ENCODE measurements around the gene CCNYL1. TPM values are rescaled to one million over a fixed set of nuclear protein-coding genes. Genes with fewer than 3 reads are reported as not detected.

CCNYL1 gene
- total and polyA plus RNA-seq, 9 donors: 4.3 to 13.8 (median 7.4) TPM

GRCh38 chr2:207796585-207797350, 85.3 kb downstream of the CCNYL1 start:
- WGBS, 3 donors: 65 to 73% (median 71%) methylated on average over 8 of the region's 8 CpGs
- Histone ChIP-seq H3K27ac (no peak overlapping the region), H3K36me3 (no peaks in the 10 kb centered on the region), H3K9me3 (no peaks in the 10 kb centered on the region), H3K4me3 (no peak overlapping the region), H3K4me1 (ENCODE audit: insufficient read depth) (no peaks in the 10 kb centered on the region), H3K27me3 (no peaks in the 10 kb centered on the region)
- no peak for DNase-seq
- intact Hi-C loops (cut with DNase I): no loop called here
- TF ChIP-seq POLR2A (IDR thresholded peaks at IDR 0.05) (no peak), EP300 (IDR thresholded peaks at IDR 0.05) (no peak), CTCF (IDR thresholded peaks at IDR 0.05) (no peak)

- no peaks in the 10 kb centered on the region for H3K4me1 ChIP-seq (ENCODE audit: insufficient read depth)
- no peaks in the 10 kb centered on the region for H3K36me3 ChIP-seq
- intact Hi-C loops (cut with DNase I): no loop called here
- H3K27ac ChIP-seq: no peak overlapping the region
- H3K27me3 ChIP-seq: no peaks in the 10 kb centered on the region
- DNase-seq: no peak
- TF ChIP-seq EP300 (IDR thresholded peaks at IDR 0.05): no peak
- no peak for TF ChIP-seq POLR2A (IDR thresholded peaks at IDR 0.05)
- TF ChIP-seq CTCF (IDR thresholded peaks at IDR 0.05): no peak
- 30 to 41% (median 34%) methylated on average over 3 of the region's 3 CpGs for WGBS, 3 donors
- no peak overlapping the region for H3K4me3 ChIP-seq
- H3K9me3 ChIP-seq: no peaks in the 10 kb centered on the region
Observed at GRCh38 chr2:207801259-207801658, 89.8 kb downstream of the CCNYL1 start.

GRCh38 chr2:207802650-207803049, 91.2 kb downstream of the CCNYL1 start:
- WGBS, 3 donors: 78 to 80% (median 78%) methylated on average over 6 of the region's 6 CpGs
- Histone ChIP-seq H3K4me3 (no peak overlapping the region), H3K4me1 (ENCODE audit: insufficient read depth) (no peaks in the 10 kb centered on the region), H3K36me3 (no peaks in the 10 kb centered on the region), H3K27me3 (no peaks in the 10 kb centered on the region), H3K27ac (no peak overlapping the region), H3K9me3 (no peaks in the 10 kb centered on the region)
- DNase-seq: no peak
- intact Hi-C loops (cut with DNase I): no loop called here
- TF ChIP-seq EP300 (IDR thresholded peaks at IDR 0.05) (no peak), CTCF (IDR thresholded peaks at IDR 0.05) (no peak), POLR2A (IDR thresholded peaks at IDR 0.05) (no peak)

Small RNAs within 50 kb of the gene (small RNA-seq; reads per million reads assigned to genes)
- gene RF00019 (not detected), gene RNU6-664P (not detected)

Other genes starting within 250 kb of the CCNYL1 start
- gene CREB1, start 181.7 kb upstream of the CCNYL1 start, total RNA-seq: 10 to 100 TPM; 21.0 to 79.6 (median 62.1) TPM
- gene CREB1, start 181.7 kb upstream of the CCNYL1 start, polyA plus RNA-seq: 10 to 100 TPM; 10.8 to 31.8 TPM
- gene METTL21A, start 86.2 kb upstream of the CCNYL1 start, total RNA-seq: 10 to 100 TPM in 5 of 7 donors, 1 to 10 TPM in 2; 8.3 to 32.9 (median 11.2) TPM
- 10 to 100 TPM; 12.2 to 16.7 TPM for gene METTL21A, start 86.2 kb upstream of the CCNYL1 start, polyA plus RNA-seq
- 10 to 100 TPM in 3 of 7 donors, 1 to 10 TPM in 4; 3.2 to 13.0 (median 8.6) TPM for gene FZD5, start 58.3 kb downstream of the CCNYL1 start, total RNA-seq
- gene FZD5, start 58.3 kb downstream of the CCNYL1 start, polyA plus RNA-seq: 1 to 10 TPM; 3.1 to 4.0 TPM

Data from ovary (tissue), 9 donors.